Stimulated activated naive CD8-positive, alpha-beta T cell treated with anti-CD3 and anti-CD28 coated beads, Interleukin-15, amount 100 ng/mL, for 72 hours (primary cell): Measurements from ENCODE around the gene SLC44A2.
"Not testable (repeated sequence)": the region's sequence is repeated elsewhere in the genome, so short reads cannot be mapped to it uniquely, and the experiment has no call there.

Experiments used
- ATAC-seq: fragments of 150-1000 bp; cut with Tn5 transposase; 2 replicates; pipeline ENCODE4 v1.10.0; 2021; ENCODE audit warnings: mild to moderate bottlenecking, moderate library complexity
- DNase-seq, 2 donors: peaks; one replicate each; pipeline ENCODE4 v3.0.0; 2021 to 2022
- H3K27ac Mint-ChIP-seq, 2 donors: one replicate each; pipeline ENCODE4 v1.8.0; 2022; ENCODE audit warnings: mild to moderate bottlenecking in 2 of 2, mixed read lengths in 2 of 2, moderate library complexity in 2 of 2
- H3K27me3 Mint-ChIP-seq: one replicate; pipeline ENCODE4 v1.8.0; 2022; ENCODE audit warnings: mixed read lengths
- H3K4me1 Mint-ChIP-seq: one replicate; pipeline ENCODE4 v1.8.0; 2022; ENCODE audit warnings: mild to moderate bottlenecking, mixed read lengths
- H3K4me3 Mint-ChIP-seq, 2 donors: one replicate each; pipeline ENCODE4 v1.8.0; 2022; ENCODE audit warnings: mild to moderate bottlenecking in 2 of 2, mixed read lengths in 2 of 2, moderate library complexity in 1 of 2
- H3K9me3 Mint-ChIP-seq, 2 donors: one replicate each; pipeline ENCODE4 v1.8.0; 2022; ENCODE audit warnings: mixed read lengths in 2 of 2

Gene SLC44A2

DNA sequence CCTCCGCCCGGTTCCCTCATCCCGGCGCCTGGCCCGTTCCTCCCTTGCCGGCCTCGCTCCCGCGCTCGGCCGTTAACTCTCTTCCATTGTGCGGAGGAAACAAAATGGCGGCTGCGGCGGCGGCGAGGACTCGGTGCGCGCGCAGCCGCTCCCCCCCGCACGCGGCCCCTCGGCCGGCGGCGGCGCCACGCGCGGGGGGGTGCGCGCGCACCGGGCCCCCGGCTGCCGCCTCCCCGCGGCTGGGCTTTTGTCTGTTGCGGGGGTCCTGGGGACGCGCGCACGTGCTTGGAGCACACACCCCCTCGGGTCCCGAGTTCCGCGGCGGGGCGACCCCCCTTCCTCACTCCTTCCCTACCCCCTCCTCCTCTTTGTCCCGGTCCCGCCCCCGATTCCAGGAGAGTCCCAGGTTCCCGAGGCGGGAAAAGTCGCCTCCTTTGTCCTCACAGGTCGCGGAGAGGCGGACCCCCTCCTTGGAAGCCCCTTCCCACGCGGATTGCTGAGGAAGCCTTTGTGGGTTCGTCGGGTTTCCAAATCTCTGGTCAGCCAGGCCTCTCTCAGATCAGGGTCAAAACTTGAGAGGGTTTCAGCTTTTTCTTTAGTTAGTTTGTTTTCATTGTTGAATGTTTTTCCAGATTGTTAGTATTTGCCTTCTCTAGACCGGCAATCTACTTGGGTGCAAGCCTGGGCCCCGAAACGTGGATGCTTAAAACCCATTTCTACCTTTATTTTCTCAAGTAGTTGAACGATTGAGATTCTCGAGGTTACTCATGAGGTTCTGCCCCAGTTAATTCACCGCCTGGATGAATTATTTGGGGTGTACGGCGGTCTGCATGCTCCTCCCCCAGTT lies 29.5 kb downstream of the SLC44A2 start:
- peak overlapping the region; percentile 98 to 99 for H3K27ac Mint-ChIP-seq
- ATAC-seq: peak; percentile 34
- DNase-seq: peak in 1 of 2 donors; percentile 69
- peaks cover 57% of the 10 kb centered on the region for H3K4me1 Mint-ChIP-seq
- peak overlapping the region; percentile 86 to 96 for H3K4me3 Mint-ChIP-seq
- H3K9me3 Mint-ChIP-seq: no peaks in the 10 kb centered on the region
- H3K27me3 Mint-ChIP-seq: no peaks in the 10 kb centered on the region

DNA sequence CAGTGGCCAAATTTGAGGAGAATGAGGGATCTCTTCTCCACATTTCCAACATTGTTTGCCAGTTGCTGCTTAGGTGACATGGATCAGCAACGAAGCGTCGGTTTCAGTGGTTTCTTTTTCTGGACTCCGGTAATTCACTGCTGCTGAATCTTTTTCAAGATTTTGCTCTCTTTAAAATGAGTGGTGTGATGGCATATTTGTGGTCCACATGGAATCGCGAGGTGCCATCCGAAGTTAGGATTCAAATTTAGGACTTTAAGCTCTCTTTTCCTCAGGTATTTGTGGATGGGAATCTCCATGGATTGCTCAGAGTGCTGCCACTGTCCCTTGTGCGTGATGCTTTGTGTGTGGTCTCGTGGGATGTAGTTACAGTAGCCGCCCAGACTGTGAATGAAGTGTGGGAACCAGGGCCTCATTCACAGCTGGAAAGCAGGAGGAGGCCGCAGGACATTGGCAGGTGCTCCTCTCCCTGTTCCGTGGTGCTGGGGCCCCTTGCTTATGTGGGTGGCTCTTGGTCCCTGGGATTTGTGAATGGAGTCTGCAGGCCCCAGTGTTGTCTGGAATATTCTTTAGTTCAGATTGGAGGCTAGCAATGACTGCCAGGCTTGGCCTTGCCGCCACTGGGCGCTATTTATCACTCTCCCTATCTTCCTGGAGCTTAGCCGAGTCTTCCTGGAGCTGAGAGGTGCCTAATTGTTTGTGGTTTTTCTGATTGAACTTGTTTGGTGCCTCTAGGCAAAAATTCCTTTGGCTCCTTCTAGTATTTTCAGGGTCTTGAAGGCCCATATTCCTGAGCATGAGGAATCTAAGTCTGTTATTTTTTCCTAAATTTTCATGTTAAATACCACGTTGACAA lies 30.3 kb downstream of the SLC44A2 start:
- DNase-seq (no peak), ATAC-seq (no peak)
- H3K4me1 Mint-ChIP-seq: peaks cover 66% of the 10 kb centered on the region
- H3K27me3 Mint-ChIP-seq: no peaks in the 10 kb centered on the region
- peak overlapping the region; percentile 98 to 99 for H3K27ac Mint-ChIP-seq
- H3K9me3 Mint-ChIP-seq: no peaks in the 10 kb centered on the region
- peak overlapping the region; percentile 86 to 96 for H3K4me3 Mint-ChIP-seq

DNA sequence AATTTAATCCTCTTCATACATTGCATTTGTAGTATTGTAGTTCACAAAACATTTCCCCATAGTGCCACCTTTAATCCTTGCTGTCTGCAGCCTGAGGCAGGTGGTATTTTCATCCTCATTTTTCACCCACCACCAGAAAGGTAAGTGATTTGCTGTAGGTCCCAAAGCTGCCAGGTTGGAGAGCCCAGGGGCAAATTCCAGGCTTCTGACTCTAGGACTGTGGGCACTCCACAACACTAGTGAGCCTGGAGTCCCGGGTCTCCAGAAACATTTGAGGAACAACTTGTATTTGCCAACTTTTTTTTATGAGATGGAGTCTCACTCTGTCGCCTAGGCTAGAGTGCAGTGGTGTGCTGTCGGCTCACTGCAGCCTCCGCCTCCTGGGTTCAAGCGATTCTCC lies 35.0 kb downstream of the SLC44A2 start:
- H3K4me1 Mint-ChIP-seq: peaks cover 82% of the 10 kb centered on the region
- H3K27ac Mint-ChIP-seq: peak overlapping the region in 1 of 2 donors; percentile 92
- ATAC-seq: no peak
- peak overlapping the region; percentile 37 to 47 for H3K4me3 Mint-ChIP-seq
- H3K27me3 Mint-ChIP-seq: no peaks in the 10 kb centered on the region
- no peaks in the 10 kb centered on the region for H3K9me3 Mint-ChIP-seq
- DNase-seq: no peak

DNA sequence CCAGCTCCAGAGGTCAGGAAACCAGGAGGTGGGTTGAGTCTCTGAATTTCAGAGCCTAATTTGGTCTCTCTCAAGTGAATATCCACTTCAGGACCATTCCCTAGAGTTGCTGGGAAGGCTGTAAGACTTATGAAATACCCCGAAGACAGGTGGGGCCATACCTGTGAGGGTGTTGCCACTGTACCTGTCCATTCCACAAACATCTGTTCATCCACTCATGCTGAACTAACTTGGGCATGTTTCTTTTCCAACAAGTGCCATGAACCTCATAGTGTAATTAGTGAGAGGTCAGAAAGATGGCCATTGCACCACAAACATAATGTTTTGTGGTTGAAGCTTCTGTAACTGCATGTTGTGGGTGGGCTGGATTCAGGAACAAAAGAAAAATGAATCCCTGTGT lies 36.6 kb downstream of the SLC44A2 start:
- Mint-ChIP-seq H3K9me3 (no peaks in the 10 kb centered on the region), H3K4me3 (peak overlapping the region in 1 of 2 donors; percentile 7), H3K27me3 (no peaks in the 10 kb centered on the region), H3K27ac (peak overlapping the region in 1 of 2 donors; percentile 8), H3K4me1 (peaks cover 80% of the 10 kb centered on the region)
- ATAC-seq: no peak
- no peak for DNase-seq

DNA sequence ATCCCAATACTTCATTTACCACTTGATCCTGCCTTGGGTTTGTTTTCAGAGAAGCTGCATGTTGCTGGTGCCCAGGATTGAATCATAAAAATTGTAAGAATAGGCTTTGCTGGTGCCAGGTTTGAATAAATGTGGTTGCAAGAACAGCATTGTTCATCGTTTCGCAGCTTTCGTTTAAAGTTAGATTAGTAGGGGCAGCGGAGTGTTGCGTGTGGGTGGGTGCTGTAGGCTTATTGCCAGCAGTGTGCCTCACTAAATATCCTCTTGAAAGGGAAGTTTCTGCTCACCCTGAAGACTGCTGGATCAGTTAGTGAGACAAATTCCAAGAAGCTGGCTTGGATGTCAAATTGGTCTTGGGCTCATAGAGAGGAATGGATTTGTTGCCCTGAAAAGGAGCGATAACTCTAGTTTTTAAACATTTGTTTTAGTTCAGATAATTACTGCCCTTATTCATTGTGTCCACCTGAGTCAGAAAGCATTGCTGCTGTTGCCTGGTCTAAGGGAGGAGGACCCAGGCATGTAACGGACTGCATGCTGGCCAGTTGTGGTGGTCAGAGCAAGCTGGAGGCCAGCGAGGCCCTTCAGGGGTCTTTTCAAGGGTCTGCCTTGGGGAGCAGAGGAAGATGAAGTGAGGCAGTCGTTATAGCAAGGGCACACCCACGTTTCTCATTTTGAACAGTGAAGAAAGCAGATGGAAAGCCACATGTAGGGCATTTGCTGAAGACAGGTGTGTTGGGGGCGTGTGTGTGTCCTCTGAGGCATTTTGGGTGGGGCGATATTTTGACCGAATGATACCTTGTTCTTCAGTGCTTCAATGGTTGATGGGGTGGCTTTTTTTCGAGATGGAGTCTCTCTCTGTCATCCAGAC lies 37.3 kb downstream of the SLC44A2 start:
- Mint-ChIP-seq H3K27ac (peak overlapping the region; percentile 8 to 35), H3K4me3 (peak overlapping the region; percentile 7 to 22), H3K9me3 (no peaks in the 10 kb centered on the region), H3K4me1 (peaks cover 81% of the 10 kb centered on the region), H3K27me3 (no peaks in the 10 kb centered on the region)
- DNase-seq: no peak
- ATAC-seq: peak; percentile 76

DNA sequence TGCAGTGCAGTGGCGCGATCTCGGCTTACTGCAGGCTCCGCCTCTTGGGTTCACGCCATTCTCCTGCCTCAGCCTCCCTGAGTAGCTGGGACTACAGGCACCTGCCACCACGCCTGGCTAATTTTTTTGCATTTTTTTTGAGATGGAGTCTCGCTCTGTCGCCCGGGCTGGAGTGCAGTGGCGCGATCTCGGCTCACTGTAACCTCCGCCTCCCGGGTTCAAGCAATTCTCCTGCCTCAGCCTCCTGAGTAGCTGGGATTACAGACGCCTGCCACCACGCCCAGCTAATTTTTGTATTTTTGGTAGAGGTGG lies 37.9 kb downstream of the SLC44A2 start:
- not testable (repeated sequence) for H3K27me3 Mint-ChIP-seq, ATAC-seq, H3K9me3 Mint-ChIP-seq, DNase-seq, H3K4me3 Mint-ChIP-seq
- H3K4me1 Mint-ChIP-seq: peaks cover 84% of the 10 kb centered on the region
- peak overlapping the region in 1 of 2 donors; percentile 19 for H3K27ac Mint-ChIP-seq

DNA sequence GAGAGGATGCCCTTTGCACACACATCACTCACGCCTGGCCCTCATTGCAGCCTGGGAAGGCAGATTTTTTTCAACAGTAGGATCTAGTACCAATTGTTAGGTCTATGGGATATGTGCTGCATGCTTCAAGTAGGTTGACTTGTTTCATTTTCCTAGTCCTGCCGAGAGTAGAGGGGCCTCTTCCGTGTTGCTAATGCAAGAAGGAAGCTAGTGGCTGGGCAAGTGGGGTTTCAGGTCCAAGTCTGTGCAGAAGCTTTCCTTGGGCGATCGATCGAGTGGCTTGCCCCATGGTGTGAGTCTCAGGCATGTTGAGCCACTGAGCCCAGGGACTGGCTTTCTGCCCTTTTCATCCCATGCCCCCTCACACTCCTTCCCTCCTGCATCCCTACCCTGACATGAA lies 42.5 kb downstream of the SLC44A2 start:
- no peaks in the 10 kb centered on the region for H3K27me3 Mint-ChIP-seq
- H3K4me1 Mint-ChIP-seq: peaks cover 62% of the 10 kb centered on the region
- peak overlapping the region in 1 of 2 donors; percentile 22 for H3K4me3 Mint-ChIP-seq
- no peaks in the 10 kb centered on the region for H3K9me3 Mint-ChIP-seq
- peak overlapping the region; percentile 48 to 76 for H3K27ac Mint-ChIP-seq
- DNase-seq: no peak
- ATAC-seq: peak; percentile 69

DNA sequence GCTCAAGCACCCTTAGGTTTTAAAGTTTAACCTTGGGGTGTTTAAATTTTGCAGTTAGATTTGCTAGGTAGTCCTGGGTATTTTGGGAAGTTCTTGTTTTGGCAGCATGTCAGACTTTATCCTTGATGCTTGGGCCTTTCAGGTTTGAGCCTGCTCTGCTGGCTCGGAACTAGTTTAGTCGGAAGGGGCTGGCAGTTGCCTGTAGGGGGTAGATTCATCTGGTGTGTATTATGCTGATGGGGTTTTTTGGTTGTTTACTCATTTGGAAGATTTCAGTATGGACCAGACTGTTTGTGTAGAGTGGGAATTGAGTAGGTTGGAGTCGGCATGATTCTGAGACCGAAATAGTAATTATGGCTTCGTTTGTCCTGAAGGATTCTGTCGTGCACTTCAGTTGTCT lies 43.9 kb downstream of the SLC44A2 start:
- Mint-ChIP-seq H3K4me3 (no peak overlapping the region), H3K27me3 (no peaks in the 10 kb centered on the region), H3K27ac (no peak overlapping the region), H3K4me1 (peaks cover 51% of the 10 kb centered on the region), H3K9me3 (no peaks in the 10 kb centered on the region)
- ATAC-seq (no peak), DNase-seq (no peak)

DNA sequence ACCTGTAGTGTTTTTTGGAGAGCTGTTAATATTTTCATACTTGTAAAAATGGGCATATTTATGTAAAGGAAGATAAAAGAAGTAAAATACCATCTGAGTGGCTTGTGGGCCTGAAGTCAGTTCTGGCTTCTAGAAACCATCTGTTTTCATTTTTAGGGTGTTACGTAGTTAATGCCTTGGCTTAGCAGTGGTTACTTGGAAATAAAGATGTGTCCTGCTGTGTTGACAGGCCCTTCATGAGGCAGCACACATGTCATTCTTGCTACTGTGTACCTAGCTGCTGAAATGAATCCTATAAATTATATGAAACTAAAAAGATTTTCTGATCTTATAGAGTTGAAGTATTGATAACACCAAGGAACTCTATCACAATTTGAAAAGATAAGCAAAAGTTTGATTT lies 44.8 kb downstream of the SLC44A2 start:
- no peaks in the 10 kb centered on the region for H3K27me3 Mint-ChIP-seq
- H3K4me3 Mint-ChIP-seq: no peak overlapping the region
- no peaks in the 10 kb centered on the region for H3K9me3 Mint-ChIP-seq
- H3K27ac Mint-ChIP-seq: peak overlapping the region in 1 of 2 donors; percentile 13
- peaks cover 51% of the 10 kb centered on the region for H3K4me1 Mint-ChIP-seq
- DNase-seq (no peak), ATAC-seq (no peak)

DNA sequence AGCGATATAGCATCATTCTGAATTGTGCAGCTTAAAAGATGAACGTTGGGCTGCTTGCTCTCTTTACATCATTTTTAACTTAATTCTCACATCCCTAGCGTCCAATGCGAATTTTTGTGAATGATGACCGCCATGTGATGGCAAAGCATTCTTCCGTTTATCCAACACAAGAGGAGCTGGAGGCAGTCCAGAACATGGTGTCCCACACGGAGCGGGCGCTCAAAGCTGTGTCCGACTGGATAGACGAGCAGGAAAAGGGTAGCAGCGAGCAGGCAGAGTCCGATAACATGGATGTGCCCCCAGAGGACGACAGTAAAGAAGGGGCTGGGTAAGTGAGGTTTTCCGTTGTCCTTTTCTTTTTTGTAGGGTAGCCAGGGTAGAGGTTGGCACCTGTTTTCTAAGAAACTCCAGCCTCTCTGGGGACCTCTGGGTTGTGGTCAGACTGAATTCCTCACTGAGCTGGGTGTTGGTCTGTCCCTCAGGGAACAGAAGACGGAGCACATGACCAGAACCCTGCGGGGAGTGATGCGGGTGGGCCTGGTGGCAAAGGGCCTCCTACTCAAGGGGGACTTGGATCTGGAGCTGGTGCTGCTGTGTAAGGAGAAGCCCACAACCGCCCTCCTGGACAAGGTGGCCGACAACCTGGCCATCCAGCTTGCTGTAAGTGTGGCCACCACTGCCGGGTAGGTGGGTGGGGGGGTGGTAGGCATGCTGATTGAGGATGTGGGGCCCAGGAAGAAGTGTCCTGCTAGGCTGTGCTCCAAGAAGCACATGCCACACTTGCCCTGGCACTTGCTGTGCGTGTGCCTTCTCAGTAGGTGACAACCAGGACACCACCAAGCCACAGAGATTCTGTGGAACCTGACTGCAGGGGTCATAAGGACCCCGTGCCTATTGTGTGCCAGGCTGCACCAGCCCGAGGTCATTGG lies 45.8 kb downstream of the SLC44A2 start:
- H3K27ac Mint-ChIP-seq: peak overlapping the region in 1 of 2 donors; percentile 48
- no peaks in the 10 kb centered on the region for H3K27me3 Mint-ChIP-seq
- ATAC-seq (no peak), DNase-seq (no peak)
- no peak overlapping the region for H3K4me3 Mint-ChIP-seq
- peaks cover 45% of the 10 kb centered on the region for H3K4me1 Mint-ChIP-seq
- H3K9me3 Mint-ChIP-seq: no peaks in the 10 kb centered on the region

DNA sequence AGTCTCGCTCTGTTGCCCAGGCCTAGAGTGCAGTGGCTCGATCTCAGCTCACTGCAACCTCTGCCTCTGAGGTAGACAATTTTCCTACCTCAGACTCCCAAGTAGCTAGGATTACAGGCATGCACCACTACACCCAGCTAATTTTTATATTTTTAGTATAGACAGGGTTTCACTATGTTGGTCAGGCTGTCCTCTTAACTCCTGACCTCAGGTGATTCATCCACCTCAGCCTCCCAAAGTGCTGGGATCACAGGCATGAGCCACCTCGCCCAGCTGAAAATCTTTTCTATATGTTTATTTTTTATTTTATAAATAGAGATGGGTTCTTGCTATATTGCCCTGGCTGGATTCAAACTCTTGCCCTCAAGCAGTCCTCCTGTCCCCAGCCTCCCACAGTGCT lies 46.6 kb downstream of the SLC44A2 start:
- not testable (repeated sequence) for H3K4me3 Mint-ChIP-seq, DNase-seq, H3K27me3 Mint-ChIP-seq, H3K9me3 Mint-ChIP-seq, ATAC-seq
- H3K27ac Mint-ChIP-seq: peak overlapping the region in 1 of 2 donors; percentile 72
- H3K4me1 Mint-ChIP-seq: peaks cover 38% of the 10 kb centered on the region

DNA sequence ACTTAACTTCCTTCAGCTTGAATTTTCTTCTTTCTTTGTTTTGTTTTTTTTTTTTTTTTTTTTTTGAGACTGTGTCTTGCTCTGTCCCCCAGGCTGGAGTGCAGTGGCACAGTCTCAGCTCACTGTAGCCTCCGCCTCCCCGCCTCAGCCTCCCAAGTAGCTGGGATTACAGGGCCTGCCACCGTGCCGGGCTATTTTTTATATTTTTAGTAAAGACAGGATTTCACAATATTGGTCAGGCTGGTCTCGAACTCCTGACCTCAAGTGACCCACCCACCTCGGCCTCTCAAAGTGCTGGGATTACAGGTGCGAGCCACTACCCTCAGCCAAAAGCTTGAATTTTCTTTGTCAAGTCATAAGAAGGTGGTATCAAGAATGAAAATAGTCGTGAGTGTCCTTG lies 49.9 kb downstream of the SLC44A2 start:
- H3K27ac Mint-ChIP-seq, DNase-seq, H3K9me3 Mint-ChIP-seq, ATAC-seq, H3K4me3 Mint-ChIP-seq, H3K27me3 Mint-ChIP-seq, H3K4me1 Mint-ChIP-seq: not testable (repeated sequence)

DNA sequence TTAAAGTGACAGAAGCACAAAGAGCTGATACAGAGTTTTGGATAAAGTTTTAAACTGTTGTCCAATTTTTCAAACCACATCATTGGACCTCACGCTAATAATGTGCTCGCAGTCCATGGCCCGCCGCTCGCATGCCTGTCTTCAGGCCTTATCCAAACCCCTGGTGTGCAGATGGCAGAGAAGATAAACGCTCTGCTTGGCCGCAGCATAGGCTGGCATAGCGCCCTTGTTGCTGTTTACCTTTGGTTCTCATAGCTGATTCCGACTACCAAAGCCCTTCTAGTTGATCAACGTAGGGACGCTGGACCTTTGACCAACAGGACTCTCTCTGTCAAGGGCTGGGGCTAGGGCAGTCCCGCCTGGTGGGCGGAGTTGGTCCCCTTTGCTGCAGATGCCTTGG lies 52.4 kb downstream of the SLC44A2 start:
- no peak overlapping the region for H3K27ac Mint-ChIP-seq

DNA sequence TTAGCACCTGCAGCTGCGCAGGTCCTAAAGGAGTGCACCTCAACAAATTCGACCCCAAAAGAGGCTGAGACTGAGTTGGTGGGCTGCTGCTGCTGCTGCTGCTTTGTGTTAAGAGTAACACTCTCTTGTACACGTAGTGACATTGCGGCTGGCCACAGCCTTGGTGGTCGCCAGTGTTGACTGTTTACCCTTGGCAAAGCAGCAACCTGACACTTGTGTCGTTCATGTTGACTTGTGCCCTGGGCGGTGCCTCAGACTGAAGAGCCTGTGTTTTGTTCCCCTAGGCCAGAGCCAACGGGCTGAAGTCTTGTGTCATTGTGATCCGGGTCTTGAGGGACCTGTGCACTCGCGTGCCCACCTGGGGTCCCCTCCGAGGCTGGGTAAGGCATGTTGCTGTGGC lies 53.5 kb downstream of the SLC44A2 start:
- Mint-ChIP-seq H3K4me3 (no peak overlapping the region), H3K9me3 (no peaks in the 10 kb centered on the region), H3K27me3 (no peaks in the 10 kb centered on the region), H3K4me1 (no peaks in the 10 kb centered on the region), H3K27ac (no peak overlapping the region)
- no peak for ATAC-seq
- no peak for DNase-seq

More for the DNA sequence above, 52.4 kb downstream of the SLC44A2 start:
- no peak for ATAC-seq
- H3K9me3 Mint-ChIP-seq: no peaks in the 10 kb centered on the region
- no peak overlapping the region for H3K4me3 Mint-ChIP-seq
- no peak for DNase-seq
- H3K4me1 Mint-ChIP-seq: no peaks in the 10 kb centered on the region
- H3K27me3 Mint-ChIP-seq: no peaks in the 10 kb centered on the region
